ENCODE data around the gene MORN4.

The MORN4 gene

GRCh38 chr10:97673736-97674525, 40.6 kb upstream of the MORN4 start:
- TF ChIP-seq POLR2AphosphoS5 (IDR thresholded peaks at IDR 0.05; ENCODE audit: low read depth, low read length) (no peak; the same call in 1 of the 2 replicates), SIN3A (IDR thresholded peaks at IDR 0.05; ENCODE audit: borderline replicate concordance, insufficient read depth, low read length) (no peak), TAF1 (IDR thresholded peaks at IDR 0.05; ENCODE audit: borderline replicate concordance, insufficient read depth, low read length) (no peak), FOXP2 (optimal IDR thresholded peaks at IDR 0.05; ENCODE audit: borderline replicate concordance, extremely low read depth, extremely low read length, insufficient read depth) (no peak)
- TF ChIP-seq, protein P1, sequence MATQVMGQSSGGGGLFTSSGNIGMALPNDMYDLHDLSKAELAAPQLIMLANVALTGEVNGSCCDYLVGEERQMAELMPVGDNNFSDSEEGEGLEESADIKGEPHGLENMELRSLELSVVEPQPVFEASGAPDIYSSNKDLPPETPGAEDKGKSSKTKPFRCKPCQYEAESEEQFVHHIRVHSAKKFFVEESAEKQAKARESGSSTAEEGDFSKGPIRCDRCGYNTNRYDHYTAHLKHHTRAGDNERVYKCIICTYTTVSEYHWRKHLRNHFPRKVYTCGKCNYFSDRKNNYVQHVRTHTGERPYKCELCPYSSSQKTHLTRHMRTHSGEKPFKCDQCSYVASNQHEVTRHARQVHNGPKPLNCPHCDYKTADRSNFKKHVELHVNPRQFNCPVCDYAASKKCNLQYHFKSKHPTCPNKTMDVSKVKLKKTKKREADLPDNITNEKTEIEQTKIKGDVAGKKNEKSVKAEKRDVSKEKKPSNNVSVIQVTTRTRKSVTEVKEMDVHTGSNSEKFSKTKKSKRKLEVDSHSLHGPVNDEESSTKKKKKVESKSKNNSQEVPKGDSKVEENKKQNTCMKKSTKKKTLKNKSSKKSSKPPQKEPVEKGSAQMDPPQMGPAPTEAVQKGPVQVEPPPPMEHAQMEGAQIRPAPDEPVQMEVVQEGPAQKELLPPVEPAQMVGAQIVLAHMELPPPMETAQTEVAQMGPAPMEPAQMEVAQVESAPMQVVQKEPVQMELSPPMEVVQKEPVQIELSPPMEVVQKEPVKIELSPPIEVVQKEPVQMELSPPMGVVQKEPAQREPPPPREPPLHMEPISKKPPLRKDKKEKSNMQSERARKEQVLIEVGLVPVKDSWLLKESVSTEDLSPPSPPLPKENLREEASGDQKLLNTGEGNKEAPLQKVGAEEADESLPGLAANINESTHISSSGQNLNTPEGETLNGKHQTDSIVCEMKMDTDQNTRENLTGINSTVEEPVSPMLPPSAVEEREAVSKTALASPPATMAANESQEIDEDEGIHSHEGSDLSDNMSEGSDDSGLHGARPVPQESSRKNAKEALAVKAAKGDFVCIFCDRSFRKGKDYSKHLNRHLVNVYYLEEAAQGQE (IDR thresholded peaks at IDR 0.05; ENCODE audit: insufficient read depth in 1 of 2, low read depth in 2 of 2, low read length in 2 of 2) = no peak

DNA sequence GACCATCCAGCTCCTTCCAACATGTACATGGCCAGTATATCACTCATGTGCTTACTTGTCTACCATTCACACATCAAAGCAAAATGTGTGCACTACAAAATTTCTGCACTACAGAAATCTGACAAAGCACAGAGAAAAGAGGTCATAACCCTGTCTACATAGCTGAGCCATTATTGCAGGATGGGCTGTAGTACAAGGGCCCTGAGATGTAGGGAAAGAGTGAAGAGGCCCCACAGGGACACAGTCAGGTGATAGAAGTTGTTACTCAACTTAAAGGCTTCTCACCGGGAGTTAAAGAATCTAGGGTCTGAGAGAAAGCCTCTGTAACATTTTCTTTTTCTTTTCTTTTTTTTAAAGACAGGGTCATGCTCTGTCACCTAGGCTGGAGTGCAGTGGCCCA, 36.3 kb upstream of the MORN4 start:
- TF ChIP-seq TAF1 (IDR thresholded peaks at IDR 0.05; ENCODE audit: borderline replicate concordance, insufficient read depth, low read length) (no peak), SIN3A (IDR thresholded peaks at IDR 0.05; ENCODE audit: borderline replicate concordance, insufficient read depth, low read length) (no peak), FOXP2 (optimal IDR thresholded peaks at IDR 0.05; ENCODE audit: borderline replicate concordance, extremely low read depth, extremely low read length, insufficient read depth) (no peak), POLR2AphosphoS5 (IDR thresholded peaks at IDR 0.05; ENCODE audit: low read depth, low read length) (no peak)
- TF ChIP-seq, protein P1 (IDR thresholded peaks at IDR 0.05; ENCODE audit: insufficient read depth in 1 of 2, low read depth in 2 of 2, low read length in 2 of 2) = no peak

DNA sequence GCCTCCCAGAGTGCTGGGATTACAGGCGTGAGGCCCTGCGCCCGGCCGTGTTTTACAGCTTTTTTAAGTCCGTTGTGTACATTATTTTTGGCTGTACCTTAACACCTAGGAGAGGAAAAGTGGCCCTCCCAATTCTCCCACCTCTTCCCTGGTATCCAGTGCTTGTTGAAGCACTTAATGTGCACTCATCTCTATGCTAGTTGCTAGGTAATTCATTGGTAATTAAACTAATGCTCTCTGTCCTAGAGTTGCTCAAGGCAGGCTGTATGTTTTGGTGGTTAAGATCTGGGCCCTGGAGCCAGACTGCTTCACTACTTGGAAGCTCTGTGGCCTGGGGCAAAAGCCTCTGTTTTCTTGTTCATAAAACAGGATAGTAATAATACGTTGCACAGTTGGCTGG, 34.2 kb upstream of the MORN4 start:
- TF ChIP-seq FOXP2 (optimal IDR thresholded peaks at IDR 0.05; ENCODE audit: borderline replicate concordance, extremely low read depth, extremely low read length, insufficient read depth) (no peak), TAF1 (IDR thresholded peaks at IDR 0.05; ENCODE audit: borderline replicate concordance, insufficient read depth, low read length) (no peak), POLR2AphosphoS5 (IDR thresholded peaks at IDR 0.05; ENCODE audit: low read depth, low read length) (no peak), SIN3A (IDR thresholded peaks at IDR 0.05; ENCODE audit: borderline replicate concordance, insufficient read depth, low read length) (no peak)
- TF ChIP-seq, protein P1 (IDR thresholded peaks at IDR 0.05; ENCODE audit: insufficient read depth in 1 of 2, low read depth in 2 of 2, low read length in 2 of 2) = no peak

GRCh38 chr10:97666992-97667391, 33.7 kb upstream of the MORN4 start:
- no peak for TF ChIP-seq POLR2AphosphoS5 (IDR thresholded peaks at IDR 0.05; ENCODE audit: low read depth, low read length)
- no peak for TF ChIP-seq FOXP2 (optimal IDR thresholded peaks at IDR 0.05; ENCODE audit: borderline replicate concordance, extremely low read depth, extremely low read length, insufficient read depth)
- TF ChIP-seq TAF1 (IDR thresholded peaks at IDR 0.05; ENCODE audit: borderline replicate concordance, insufficient read depth, low read length) = no peak
- no peak for TF ChIP-seq SIN3A (IDR thresholded peaks at IDR 0.05; ENCODE audit: borderline replicate concordance, insufficient read depth, low read length)
- TF ChIP-seq, protein P1 (IDR thresholded peaks at IDR 0.05; ENCODE audit: insufficient read depth in 1 of 2, low read depth in 2 of 2, low read length in 2 of 2) = no peak
